NK-92 (cell line): Measurements from ENCODE around the gene HOXB3.

ENCODE experiments used
- DNase-seq: peaks from one replicate; lab custom pipeline; 2025; ENCODE audit not compliant: unreplicated experiment; lab: John Stamatoyannopoulos, UW

HOXB3 gene

DNA sequence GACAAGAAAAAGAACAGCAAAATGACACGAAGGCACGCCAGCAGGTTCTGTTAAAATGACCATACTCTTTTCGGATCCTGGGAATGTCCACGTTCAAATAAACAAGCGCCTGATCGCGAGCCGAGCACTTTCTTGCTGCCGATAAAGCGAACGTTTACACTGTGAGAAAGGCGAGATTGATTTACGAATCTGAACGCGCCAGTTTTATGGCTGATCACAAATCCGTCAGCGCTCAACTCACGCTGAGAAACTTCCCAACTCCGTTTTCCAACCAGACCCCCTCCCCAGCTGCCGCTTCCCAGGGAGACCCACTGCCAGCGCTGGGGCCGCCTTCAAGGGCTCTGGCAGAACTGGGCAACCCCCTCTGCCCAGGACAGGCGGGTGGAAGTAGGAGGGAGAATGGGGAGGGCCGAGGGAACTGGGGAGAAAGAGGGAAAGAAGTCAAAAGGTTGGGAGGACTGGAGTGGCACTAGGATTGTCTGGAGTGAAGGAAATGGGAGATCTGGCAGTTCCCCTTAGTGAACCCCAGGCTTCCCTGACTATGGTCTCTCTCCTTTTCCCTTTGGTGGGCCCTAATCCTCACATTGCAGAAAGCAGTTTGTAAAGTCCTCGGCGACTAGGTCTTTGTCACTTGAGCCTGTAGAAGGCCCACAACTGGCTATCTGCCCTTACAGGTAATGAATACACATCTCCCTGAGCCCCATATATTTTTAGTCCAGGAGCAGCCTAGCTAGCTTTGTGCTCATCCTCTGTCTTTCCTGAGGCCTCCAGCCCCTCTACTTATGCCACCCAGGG lies 18.8 kb downstream of the HOXB3 start:
- DNase-seq, result no peak

GRCh38 chr17:48570325-48571023 lies 19.6 kb downstream of the HOXB3 start:
- DNase-seq, result no peak

GRCh38 chr17:48569674-48570324 lies 20.2 kb downstream of the HOXB3 start:
- DNase-seq, result no peak

- no peak for DNase-seq
Measured at GRCh38 chr17:48569240-48569582, 20.8 kb downstream of the HOXB3 start.

GRCh38 chr17:48568499-48569239 lies 21.4 kb downstream of the HOXB3 start:
- DNase-seq, result no peak

DNA sequence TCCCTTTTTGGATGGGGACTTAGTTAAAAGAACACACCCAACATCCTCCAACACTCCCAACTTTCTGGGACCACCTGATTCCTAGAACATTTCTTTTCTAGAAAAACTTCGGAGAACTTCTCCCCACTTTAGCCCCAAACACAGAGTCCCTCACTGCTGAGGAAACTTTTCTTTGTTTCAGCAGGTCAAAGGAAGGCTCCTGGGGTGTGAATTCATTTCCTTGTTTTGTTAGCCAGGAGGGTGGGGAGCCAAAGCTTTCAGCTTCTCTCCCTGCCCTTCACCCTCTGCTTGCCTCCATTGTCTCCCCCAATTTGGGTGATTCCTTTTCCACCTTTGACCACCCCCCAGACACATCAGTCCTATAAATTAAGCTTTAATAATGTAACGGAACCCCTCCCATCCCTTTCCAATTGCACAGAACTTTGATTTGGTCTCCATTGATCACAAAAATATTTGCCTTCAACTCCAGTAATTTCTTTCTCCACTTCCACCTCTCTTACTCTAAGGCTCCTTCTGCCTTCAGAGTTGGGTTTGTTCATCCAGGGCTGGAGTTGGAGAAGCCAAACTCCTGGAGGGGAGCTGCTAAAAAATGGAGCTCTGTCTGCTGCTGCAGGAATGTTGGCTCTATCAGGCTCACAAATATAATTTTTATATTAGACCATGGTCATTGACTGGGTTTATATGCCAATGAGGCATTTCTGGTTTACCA lies 22.2 kb downstream of the HOXB3 start:
- no peak for DNase-seq

GRCh38 chr17:48567209-48567608 lies 22.8 kb downstream of the HOXB3 start:
- no peak for DNase-seq

DNA sequence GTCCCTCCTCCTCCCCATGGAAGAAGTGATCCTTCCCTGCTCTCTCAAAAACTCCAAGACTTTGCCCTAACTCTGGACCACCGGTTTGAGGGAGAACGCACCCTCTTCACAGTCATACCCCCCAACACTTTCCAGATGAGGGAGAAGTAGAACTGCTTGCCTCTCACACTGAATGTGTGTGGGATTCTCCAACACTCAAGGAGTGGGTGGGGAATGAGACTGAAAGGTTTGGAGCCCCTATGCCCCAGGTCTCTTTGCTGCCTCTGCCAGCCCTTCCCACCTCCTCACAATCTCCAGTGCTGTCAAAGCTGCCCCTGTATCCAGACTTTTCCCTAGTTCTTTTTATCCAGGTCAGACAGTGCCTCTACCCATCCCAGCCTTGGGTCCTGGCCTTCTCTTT lies 23.3 kb downstream of the HOXB3 start:
- DNase-seq, result no peak

- DNase-seq, result no peak
Measured at GRCh38 chr17:48565925-48566710, 23.9 kb downstream of the HOXB3 start.

DNA sequence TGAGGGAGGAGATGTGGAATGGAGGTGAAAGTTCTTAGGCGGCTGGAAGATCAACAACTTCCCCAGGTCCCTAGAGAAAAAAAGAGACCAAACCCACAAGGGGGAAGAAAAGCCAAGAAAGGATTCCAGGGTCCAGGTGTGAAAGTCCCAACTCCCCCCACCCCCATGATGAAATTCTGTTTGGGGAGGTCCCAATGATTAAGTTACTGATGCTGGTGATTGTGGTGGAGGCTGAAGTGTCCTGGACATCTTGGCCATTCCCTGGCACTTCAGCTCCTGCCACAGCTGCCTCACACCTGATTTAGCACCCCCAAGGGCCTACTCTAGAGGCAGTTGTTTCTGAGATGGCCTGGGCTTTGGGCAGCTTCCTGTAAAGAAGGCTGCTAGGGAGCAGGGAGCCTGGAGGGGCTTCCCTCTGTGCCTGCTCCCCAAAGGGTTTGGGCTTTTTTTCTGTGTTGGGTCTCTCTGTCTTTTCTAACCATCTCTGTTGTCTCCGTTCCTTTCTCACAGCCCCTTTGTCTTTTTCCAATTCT lies 25.0 kb downstream of the HOXB3 start:
- no peak for DNase-seq

GRCh38 chr17:48564188-48565021 lies 25.6 kb downstream of the HOXB3 start:
- DNase-seq, result no peak

DNA sequence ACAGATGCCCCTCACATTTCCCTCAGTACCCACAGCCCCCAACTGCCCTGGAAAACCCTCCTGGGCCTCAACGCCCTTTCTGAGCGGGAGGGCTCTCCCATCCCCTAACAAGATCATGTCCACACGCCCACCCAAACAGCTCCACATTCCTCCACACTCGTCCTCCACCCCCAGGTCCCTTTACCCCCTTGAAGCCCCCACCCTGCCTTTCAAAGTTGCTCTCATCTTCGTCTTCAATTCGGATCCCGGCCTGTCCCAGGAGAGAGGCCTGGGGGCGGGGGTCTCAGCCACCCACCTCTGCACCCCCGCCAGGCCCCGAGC lies 26.2 kb downstream of the HOXB3 start:
- DNase-seq, result no peak

- no peak for DNase-seq
Measured at GRCh38 chr17:48563385-48563838, 26.6 kb downstream of the HOXB3 start.

GRCh38 chr17:48562934-48563333 lies 27.1 kb downstream of the HOXB3 start:
- no peak for DNase-seq

DNA sequence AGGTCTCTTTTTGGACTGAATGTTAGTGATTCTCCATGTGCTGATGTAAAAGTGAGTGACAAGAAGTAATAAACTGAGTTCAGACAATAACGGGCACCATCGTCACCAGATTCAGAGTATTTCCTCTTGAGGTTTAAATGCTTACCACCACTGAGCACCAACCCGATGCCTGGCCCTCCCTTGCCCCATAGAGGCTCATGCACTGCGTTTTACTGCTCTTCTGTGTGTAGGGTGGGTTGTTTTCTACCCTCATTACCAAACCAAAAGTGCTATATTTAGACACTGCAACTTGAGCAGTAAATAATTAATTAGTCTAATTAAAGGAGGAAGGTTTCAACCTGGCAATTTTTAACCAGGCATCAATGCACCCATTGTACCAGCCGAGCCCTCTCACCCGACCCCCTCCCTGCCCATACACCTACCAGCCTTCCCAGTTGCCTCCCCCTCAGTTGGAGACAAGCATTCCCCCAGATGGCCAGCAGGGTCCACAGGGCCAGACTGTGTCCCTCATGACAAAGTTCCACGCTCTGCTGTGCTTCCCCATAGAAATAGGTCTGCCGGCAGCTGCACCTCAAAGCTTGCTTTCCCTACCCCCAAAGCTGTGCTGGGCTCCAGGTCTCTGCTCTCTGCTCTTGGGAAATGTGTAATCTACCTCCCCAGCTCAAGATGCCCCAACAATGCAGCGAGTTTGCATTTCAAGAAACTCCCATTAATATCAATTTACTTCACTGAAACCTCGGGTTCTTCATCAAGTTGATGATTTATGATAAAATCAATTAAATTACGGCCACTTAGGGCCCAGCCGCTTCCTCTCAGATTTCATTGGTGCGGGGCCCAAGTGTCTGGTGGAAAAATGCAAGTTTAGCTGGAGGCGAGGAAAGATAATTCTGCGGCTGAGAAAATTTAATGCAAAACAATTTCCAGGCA lies 27.9 kb downstream of the HOXB3 start:
- DNase-seq, result no peak

- no peak for DNase-seq
Measured at GRCh38 chr17:48559840-48560817, 29.9 kb downstream of the HOXB3 start.
